Measurements from ENCODE around the gene CDK5. TPM values are rescaled to one million over a fixed set of nuclear protein-coding genes. Genes with fewer than 3 reads are reported as not detected.

Gene CDK5
- total and polyA plus RNA-seq, 10 of the 15 experiments (the other 5 are each of a cell fraction or from before 2014, with no cell fraction given): 1.5 to 33.4 (median 21.6) TPM

GRCh38 chr7:151078233-151079040, 20.7 kb upstream of the CDK5 start (continued):
- TF ChIP-seq PRDM15 (CRISPR knock-in tag; IDR thresholded peaks at IDR 0.05): no peak
- no peak for TF ChIP-seq ASH2L (IDR thresholded peaks at IDR 0.05; ENCODE audit: borderline replicate concordance, low read depth)
- TF ChIP-seq TAF1 (IDR thresholded peaks at IDR 0.05; ENCODE audit: borderline replicate concordance, low read depth, low read length): no peak
- TF ChIP-seq STAT1 (conservative IDR thresholded peaks at IDR 0.05): no peak
- TF ChIP-seq USF1 (IDR thresholded peaks at IDR 0.05; ENCODE audit: borderline replicate concordance, extremely low read length, insufficient read depth, low read depth, low read length): peak; percentile 24
- TF ChIP-seq GATAD2B (conservative IDR thresholded peaks at IDR 0.05; ENCODE audit: low read depth): no peak
- TF ChIP-seq BHLHE40 (IDR thresholded peaks at IDR 0.05; ENCODE audit: borderline replicate concordance in 1 of 2, low read depth in 2 of 2, low read length in 1 of 2): peak in 1 of 2 experiments; percentile 78; a peak in 3 of 4 replicates
- TF ChIP-seq EP300 (IDR thresholded peaks at IDR 0.05; ENCODE audit: borderline replicate concordance in 1 of 2, control insufficient read depth in 1 of 2, low read depth in 2 of 2, low read length in 2 of 2): no peak
- no peak for TF ChIP-seq SIN3A (IDR thresholded peaks at IDR 0.05; ENCODE audit: low read depth, low read length)
- TF ChIP-seq PKNOX1 (IDR thresholded peaks at IDR 0.05): no peak
- TF ChIP-seq POLR2AphosphoS5 (IDR thresholded peaks at IDR 0.05; ENCODE audit: low read length): peak; percentile 32; the same call in 1 of the 2 replicates
